ENCODE results near the gene PRSS36.
"Not testable (repeated sequence)": the region's sequence is repeated elsewhere in the genome, so short reads cannot be mapped to it uniquely, and the experiment has no call there.

The PRSS36 gene

DNA sequence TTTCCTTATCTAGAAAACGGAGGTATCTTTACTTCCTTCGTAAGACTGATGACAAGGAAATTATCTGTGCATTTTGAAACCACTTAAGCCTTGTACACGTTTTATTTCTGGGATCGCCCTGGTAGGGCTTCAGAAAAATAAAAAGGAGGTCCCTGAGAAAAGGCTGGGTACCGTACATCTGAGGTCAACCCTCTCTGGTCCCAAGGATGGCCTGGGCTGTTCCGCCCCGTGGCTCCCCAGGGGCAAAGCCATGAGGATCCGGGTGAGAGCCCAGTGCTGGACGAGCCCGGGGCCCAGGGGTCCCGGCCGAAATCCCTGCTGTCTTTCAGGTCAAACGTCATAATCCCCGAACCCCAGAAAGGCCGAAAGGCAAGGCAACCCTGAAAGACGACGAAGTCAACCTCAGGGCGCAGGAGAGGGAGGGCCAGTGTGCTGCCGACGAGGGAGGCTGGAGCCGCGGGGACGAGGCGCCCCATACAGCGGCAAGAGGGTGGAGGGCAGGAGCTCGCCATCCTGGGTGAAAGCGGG is 29.4 kb upstream of the PRSS36 start:
- H3K36me3 ChIP-seq (ENCODE audit: insufficient read depth, low read length): peaks cover 22% of the 10 kb centered on the region
- peak overlapping the region; percentile 64 for H2AFZ ChIP-seq (ENCODE audit: low read depth, low read length)
- peaks cover 30% of the 10 kb centered on the region for H3K4me1 ChIP-seq (ENCODE audit: insufficient read depth, low read length)
- H3K4me3 ChIP-seq (ENCODE audit: low read length): peak overlapping the region; percentile 65
- no peaks in the 10 kb centered on the region for H3K27me3 ChIP-seq (ENCODE audit: insufficient read depth, low read length)
- no peaks in the 10 kb centered on the region for H3K9me3 ChIP-seq (ENCODE audit: low read length)

DNA sequence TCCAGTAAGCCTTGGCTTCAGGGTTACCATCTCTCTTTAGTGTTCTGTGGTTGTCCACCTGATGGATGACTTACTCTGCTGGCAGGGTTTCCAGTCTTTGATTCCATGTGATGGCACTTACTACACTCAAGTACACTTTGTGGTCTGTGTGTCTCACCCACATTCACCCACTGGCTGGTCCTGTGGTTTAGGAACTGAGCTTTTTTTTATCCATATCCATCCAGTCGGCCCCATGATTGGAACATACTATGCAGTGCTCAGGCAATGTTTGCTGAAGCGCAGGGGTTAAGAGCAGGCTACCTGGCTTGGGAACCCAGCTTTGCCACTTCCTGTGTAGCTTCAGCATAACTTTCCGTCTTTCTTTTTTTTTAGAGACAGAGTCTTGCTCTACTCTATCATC is 27.3 kb upstream of the PRSS36 start:
- no peaks in the 10 kb centered on the region for H3K9me3 ChIP-seq (ENCODE audit: low read length)
- H3K36me3 ChIP-seq (ENCODE audit: insufficient read depth, low read length): peaks cover 2% of the 10 kb centered on the region
- H3K4me1 ChIP-seq (ENCODE audit: insufficient read depth, low read length): peaks cover 11% of the 10 kb centered on the region
- H3K27me3 ChIP-seq (ENCODE audit: insufficient read depth, low read length): no peaks in the 10 kb centered on the region
- H3K4me3 ChIP-seq (ENCODE audit: low read length): no peak overlapping the region
- no peak overlapping the region for H2AFZ ChIP-seq (ENCODE audit: low read depth, low read length)

DNA sequence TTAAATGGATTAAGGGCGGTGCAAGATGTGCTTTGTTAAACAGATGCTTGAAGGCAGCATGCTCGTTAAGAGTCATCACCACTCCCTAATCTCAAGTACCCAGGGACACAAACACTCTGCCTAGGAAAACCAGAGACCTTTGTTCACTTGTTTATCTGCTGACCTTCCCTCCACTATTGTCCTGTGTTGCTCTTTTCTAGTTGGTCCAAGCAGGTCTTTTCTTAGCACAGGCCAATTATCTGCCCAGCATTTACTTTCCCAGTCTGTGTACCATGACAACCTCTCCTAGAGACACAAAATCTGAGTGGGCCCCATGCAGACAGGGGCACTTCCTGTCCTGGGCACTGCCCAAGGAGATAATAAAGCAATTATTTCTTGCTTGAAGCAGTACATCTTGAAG is 20.2 kb upstream of the PRSS36 start:
- not testable (repeated sequence) for H2AFZ ChIP-seq (ENCODE audit: low read depth, low read length); H3K9me3 ChIP-seq (ENCODE audit: low read length); H3K4me3 ChIP-seq (ENCODE audit: low read length); H3K36me3 ChIP-seq (ENCODE audit: insufficient read depth, low read length); H3K27me3 ChIP-seq (ENCODE audit: insufficient read depth, low read length)
- H3K4me1 ChIP-seq (ENCODE audit: insufficient read depth, low read length): peaks cover 16% of the 10 kb centered on the region

DNA sequence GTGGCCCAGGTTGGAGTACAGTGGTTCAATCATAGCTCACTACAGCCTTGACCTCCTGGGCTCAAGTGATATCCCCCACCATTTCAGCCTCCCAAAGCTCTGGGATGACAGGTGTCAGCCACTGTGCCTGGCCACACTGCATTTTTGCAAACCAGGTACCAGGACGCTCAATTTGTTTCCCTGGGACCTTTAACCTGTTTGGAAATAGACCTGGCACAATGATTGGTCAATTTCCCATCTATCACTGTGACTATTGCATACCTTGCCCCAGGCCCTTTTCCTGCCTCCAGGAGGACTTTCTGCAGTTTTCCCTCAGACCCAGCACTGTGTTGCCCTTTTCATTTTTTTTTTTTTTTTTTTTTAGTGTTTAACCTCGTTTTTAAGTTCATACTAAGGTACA is 19.0 kb upstream of the PRSS36 start:
- H2AFZ ChIP-seq (ENCODE audit: low read depth, low read length): no peak overlapping the region
- H3K4me1 ChIP-seq (ENCODE audit: insufficient read depth, low read length): peaks cover 16% of the 10 kb centered on the region
- H3K9me3 ChIP-seq (ENCODE audit: low read length): no peaks in the 10 kb centered on the region
- no peaks in the 10 kb centered on the region for H3K36me3 ChIP-seq (ENCODE audit: insufficient read depth, low read length)
- no peaks in the 10 kb centered on the region for H3K27me3 ChIP-seq (ENCODE audit: insufficient read depth, low read length)
- H3K4me3 ChIP-seq (ENCODE audit: low read length): no peak overlapping the region

DNA sequence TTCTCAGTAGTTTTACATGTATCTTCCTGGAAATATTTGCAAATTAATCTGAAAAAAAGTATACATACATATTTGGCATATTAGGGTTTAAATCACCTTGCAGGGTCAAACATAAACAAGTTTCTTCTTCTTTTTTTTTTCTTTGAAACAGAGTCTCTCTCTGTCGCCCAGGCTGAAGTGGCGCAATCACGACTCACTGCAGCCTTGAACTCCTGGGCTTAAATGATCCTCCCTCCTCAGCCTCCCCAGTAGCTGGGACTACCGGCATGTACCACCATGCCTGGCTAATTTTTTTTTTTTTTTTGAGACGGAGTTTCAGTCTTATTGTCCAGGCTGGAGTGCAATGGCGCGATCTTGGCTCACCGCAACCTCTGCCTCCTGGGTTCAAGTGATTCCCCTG is 17.4 kb upstream of the PRSS36 start:
- Histone ChIP-seq H2AFZ (ENCODE audit: low read depth, low read length) (no peak overlapping the region), H3K9me3 (ENCODE audit: low read length) (no peaks in the 10 kb centered on the region), H3K27me3 (ENCODE audit: insufficient read depth, low read length) (no peaks in the 10 kb centered on the region)

GRCh38 chr16:31157136-31157535 is 7.3 kb upstream of the PRSS36 start:
- Histone ChIP-seq H3K27me3 (ENCODE audit: insufficient read depth, low read length) (no peaks in the 10 kb centered on the region), H3K4me1 (ENCODE audit: insufficient read depth, low read length) (no peaks in the 10 kb centered on the region), H3K4me3 (ENCODE audit: low read length) (no peak overlapping the region), H3K36me3 (ENCODE audit: insufficient read depth, low read length) (no peaks in the 10 kb centered on the region), H3K9me3 (ENCODE audit: low read length) (no peaks in the 10 kb centered on the region), H2AFZ (ENCODE audit: low read depth, low read length) (no peak overlapping the region)

More for the DNA sequence above, 17.4 kb upstream of the PRSS36 start:
- Histone ChIP-seq H3K4me3 (ENCODE audit: low read length) (no peak overlapping the region), H3K4me1 (ENCODE audit: insufficient read depth, low read length) (peaks cover 16% of the 10 kb centered on the region), H3K36me3 (ENCODE audit: insufficient read depth, low read length) (no peaks in the 10 kb centered on the region)

DNA sequence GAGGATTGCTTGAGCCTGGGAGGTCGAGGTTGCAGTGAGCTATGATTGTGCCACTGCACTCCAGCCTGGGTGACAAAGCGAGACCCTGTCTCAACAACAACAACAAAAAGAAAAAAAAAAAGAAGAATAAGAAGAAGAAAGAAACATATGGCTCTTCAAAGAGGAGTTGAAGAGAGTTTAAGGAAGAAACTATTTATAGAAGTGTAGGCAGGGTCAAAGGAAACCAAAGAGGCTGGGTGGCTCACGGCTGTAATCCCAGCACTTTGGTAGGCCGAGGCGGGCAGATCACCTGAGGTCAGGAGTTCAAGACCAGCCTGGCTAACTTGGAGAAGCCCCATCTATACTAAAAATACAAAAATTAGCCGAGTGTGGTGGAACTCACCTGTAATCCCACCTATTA is 1.1 kb upstream of the PRSS36 start:
- not testable (repeated sequence) for H2AFZ ChIP-seq (ENCODE audit: low read depth, low read length); H3K4me3 ChIP-seq (ENCODE audit: low read length); H3K36me3 ChIP-seq (ENCODE audit: insufficient read depth, low read length); H3K9me3 ChIP-seq (ENCODE audit: low read length); H3K4me1 ChIP-seq (ENCODE audit: insufficient read depth, low read length)
- H3K27me3 ChIP-seq (ENCODE audit: insufficient read depth, low read length): peaks cover 39% of the 10 kb centered on the region

- no peaks in the 10 kb centered on the region for H3K4me1 ChIP-seq (ENCODE audit: insufficient read depth, low read length)
- H3K9me3 ChIP-seq (ENCODE audit: low read length): peaks cover 6% of the 10 kb centered on the region
- no peak overlapping the region for H2AFZ ChIP-seq (ENCODE audit: low read depth, low read length)
- H3K36me3 ChIP-seq (ENCODE audit: insufficient read depth, low read length): no peaks in the 10 kb centered on the region
- peaks cover 45% of the 10 kb centered on the region for H3K27me3 ChIP-seq (ENCODE audit: insufficient read depth, low read length)
- no peak overlapping the region for H3K4me3 ChIP-seq (ENCODE audit: low read length)
Measured at GRCh38 chr16:31149332-31149731, 534 bp downstream of the PRSS36 start.

- Histone ChIP-seq H2AFZ (ENCODE audit: low read depth, low read length) (no peak overlapping the region), H3K27me3 (ENCODE audit: insufficient read depth, low read length) (peaks cover 45% of the 10 kb centered on the region), H3K9me3 (ENCODE audit: low read length) (peaks cover 6% of the 10 kb centered on the region), H3K4me1 (ENCODE audit: insufficient read depth, low read length) (no peaks in the 10 kb centered on the region), H3K4me3 (ENCODE audit: low read length) (no peak overlapping the region), H3K36me3 (ENCODE audit: insufficient read depth, low read length) (no peaks in the 10 kb centered on the region)
Measured at GRCh38 chr16:31148896-31149295, 970 bp downstream of the PRSS36 start.

GRCh38 chr16:31148281-31148728 is 1.6 kb downstream of the PRSS36 start:
- no peak overlapping the region for H3K4me3 ChIP-seq (ENCODE audit: low read length)
- no peaks in the 10 kb centered on the region for H3K36me3 ChIP-seq (ENCODE audit: insufficient read depth, low read length)
- peaks cover 45% of the 10 kb centered on the region for H3K27me3 ChIP-seq (ENCODE audit: insufficient read depth, low read length)
- peaks cover 6% of the 10 kb centered on the region for H3K9me3 ChIP-seq (ENCODE audit: low read length)
- H3K4me1 ChIP-seq (ENCODE audit: insufficient read depth, low read length): no peaks in the 10 kb centered on the region
- H2AFZ ChIP-seq (ENCODE audit: low read depth, low read length): no peak overlapping the region

GRCh38 chr16:31147574-31147973 is 2.3 kb downstream of the PRSS36 start:
- Histone ChIP-seq H3K9me3 (ENCODE audit: low read length) (peaks cover 6% of the 10 kb centered on the region), H3K4me3 (ENCODE audit: low read length) (no peak overlapping the region), H2AFZ (ENCODE audit: low read depth, low read length) (no peak overlapping the region), H3K36me3 (ENCODE audit: insufficient read depth, low read length) (no peaks in the 10 kb centered on the region), H3K27me3 (ENCODE audit: insufficient read depth, low read length) (peaks cover 45% of the 10 kb centered on the region), H3K4me1 (ENCODE audit: insufficient read depth, low read length) (no peaks in the 10 kb centered on the region)

GRCh38 chr16:31145398-31145990 is 4.4 kb downstream of the PRSS36 start:
- Histone ChIP-seq H3K36me3 (ENCODE audit: insufficient read depth, low read length) (no peaks in the 10 kb centered on the region), H3K4me1 (ENCODE audit: insufficient read depth, low read length) (peaks cover 6% of the 10 kb centered on the region), H3K4me3 (ENCODE audit: low read length) (no peak overlapping the region), H3K27me3 (ENCODE audit: insufficient read depth, low read length) (peaks cover 44% of the 10 kb centered on the region), H2AFZ (ENCODE audit: low read depth, low read length) (no peak overlapping the region), H3K9me3 (ENCODE audit: low read length) (peaks cover 6% of the 10 kb centered on the region)

- H3K4me1 ChIP-seq (ENCODE audit: insufficient read depth, low read length); H2AFZ ChIP-seq (ENCODE audit: low read depth, low read length); H3K4me3 ChIP-seq (ENCODE audit: low read length); H3K9me3 ChIP-seq (ENCODE audit: low read length); H3K36me3 ChIP-seq (ENCODE audit: insufficient read depth, low read length): not testable (repeated sequence)
- H3K27me3 ChIP-seq (ENCODE audit: insufficient read depth, low read length): peaks cover 38% of the 10 kb centered on the region
Measured at GRCh38 chr16:31144418-31144817, 5.4 kb downstream of the PRSS36 start.

DNA sequence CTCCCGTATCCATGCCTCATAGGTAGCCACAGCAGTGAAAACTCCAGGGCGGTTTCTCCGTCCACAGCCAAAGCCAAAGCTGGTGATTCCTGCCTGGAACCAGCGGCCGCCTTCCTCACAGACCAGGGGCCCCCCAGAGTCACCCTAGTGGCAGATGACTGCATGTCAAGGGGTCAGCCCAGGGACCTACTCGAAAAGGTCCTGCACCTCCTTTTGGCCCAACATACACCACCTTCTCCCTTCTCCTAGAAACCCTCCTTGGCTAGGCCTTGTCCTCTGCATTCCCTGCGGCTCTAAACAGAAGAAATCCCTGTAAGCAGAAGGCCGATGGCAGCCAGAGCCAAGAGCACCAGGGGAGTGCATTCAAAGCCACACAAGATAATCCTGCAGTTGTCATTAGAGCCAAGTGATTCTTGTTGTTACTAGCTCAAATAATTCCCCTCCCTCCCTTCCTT is 6.1 kb downstream of the PRSS36 start:
- H2AFZ ChIP-seq (ENCODE audit: low read depth, low read length): no peak overlapping the region
- no peaks in the 10 kb centered on the region for H3K36me3 ChIP-seq (ENCODE audit: insufficient read depth, low read length)
- peaks cover 31% of the 10 kb centered on the region for H3K27me3 ChIP-seq (ENCODE audit: insufficient read depth, low read length)
- H3K9me3 ChIP-seq (ENCODE audit: low read length): peaks cover 6% of the 10 kb centered on the region
- H3K4me1 ChIP-seq (ENCODE audit: insufficient read depth, low read length): peaks cover 6% of the 10 kb centered on the region
- H3K4me3 ChIP-seq (ENCODE audit: low read length): no peak overlapping the region
